ENCODE results near the gene NEU4. TPM values are rescaled to one million over a fixed set of nuclear protein-coding genes. Genes with fewer than 3 reads are reported as not detected.

The NEU4 gene
- total and polyA plus RNA-seq, 9 of the 15 experiments (the other 6 are each of a cell fraction or from before 2014, with no cell fraction given) = 0.01 to 0.40 TPM; not detected in 7

GRCh38 chr2:241855888-241856422 is 47.0 kb downstream of the NEU4 start (continued):
- TF ChIP-seq CHD7 (IDR thresholded peaks at IDR 0.05; ENCODE audit: low read depth, low read length) = no peak
- no peak for TF ChIP-seq ZNF408 (CRISPR knock-in tag; IDR thresholded peaks at IDR 0.05; ENCODE audit: low read depth)
- TF ChIP-seq CREB1 (IDR thresholded peaks at IDR 0.05) = no peak
- no peak for TF ChIP-seq CREB1 (CRISPR knock-in tag; IDR thresholded peaks at IDR 0.05)
- no peak for TF ChIP-seq HDAC8 (tag; IDR thresholded peaks at IDR 0.05)
- TF ChIP-seq ZNF583 (CRISPR knock-in tag; IDR thresholded peaks at IDR 0.05) = no peak
- no peak for TF ChIP-seq CBFA2T2 (conservative IDR thresholded peaks at IDR 0.05)

All from K562 (cell line).